HG03457 (cell line): ENCODE measurements around the gene HDAC11.
"Not testable (repeated sequence)": the region's sequence is repeated elsewhere in the genome, so short reads cannot be mapped to it uniquely, and the experiment has no call there.

Source experiments
- ATAC-seq: cut with Tn5 transposase; IDR thresholded peaks from one replicate; pipeline ENCODE4 v1.9.1; 2021; ENCODE audit warnings: moderate number of reproducible peaks; ENCODE audit not compliant: unreplicated experiment

Gene HDAC11

GRCh38 chr3:13492976-13493866, 13.1 kb downstream of the HDAC11 start:
- ATAC-seq = no peak

GRCh38 chr3:13493867-13494441, 13.8 kb downstream of the HDAC11 start:
- no peak for ATAC-seq

- no peak for ATAC-seq
Observed at GRCh38 chr3:13494463-13495350, 14.6 kb downstream of the HDAC11 start.

- ATAC-seq = no peak
Observed at GRCh38 chr3:13495351-13495813, 15.3 kb downstream of the HDAC11 start.

- peak; percentile 72 for ATAC-seq
Observed at GRCh38 chr3:13495921-13496723, 16.0 kb downstream of the HDAC11 start.

GRCh38 chr3:13496879-13497278, 16.8 kb downstream of the HDAC11 start:
- ATAC-seq = no peak

- no peak for ATAC-seq
Observed at GRCh38 chr3:13497386-13497785, 17.3 kb downstream of the HDAC11 start.

- ATAC-seq = no peak
Observed at GRCh38 chr3:13498354-13499060, 18.4 kb downstream of the HDAC11 start.

- ATAC-seq = not testable (repeated sequence)
Observed at GRCh38 chr3:13499246-13499645, 19.1 kb downstream of the HDAC11 start.

GRCh38 chr3:13500133-13500885, 20.2 kb downstream of the HDAC11 start:
- ATAC-seq = no peak

GRCh38 chr3:13501056-13501455, 20.9 kb downstream of the HDAC11 start:
- no peak for ATAC-seq

- no peak for ATAC-seq
Observed at GRCh38 chr3:13501521-13501920, 21.4 kb downstream of the HDAC11 start.

GRCh38 chr3:13501958-13502790, 22.1 kb downstream of the HDAC11 start:
- ATAC-seq = no peak

- ATAC-seq = no peak
Observed at GRCh38 chr3:13502791-13503060, 22.6 kb downstream of the HDAC11 start.

GRCh38 chr3:13504161-13504831, 24.2 kb downstream of the HDAC11 start:
- ATAC-seq = no peak

GRCh38 chr3:13505147-13506130, 25.3 kb downstream of the HDAC11 start:
- ATAC-seq = no peak

GRCh38 chr3:13506239-13506638, 26.1 kb downstream of the HDAC11 start:
- no peak for ATAC-seq
